GM18526 (cell line): ENCODE results near the gene CEP83.

Experiments
- POLR2A ChIP-seq: IDR thresholded peaks from 3 replicates; pipeline ENCODE4 v1.6.1; 2011; ENCODE audit not compliant: insufficient read length; ENCODE audit errors: extremely low read depth

Gene CEP83, protein sequence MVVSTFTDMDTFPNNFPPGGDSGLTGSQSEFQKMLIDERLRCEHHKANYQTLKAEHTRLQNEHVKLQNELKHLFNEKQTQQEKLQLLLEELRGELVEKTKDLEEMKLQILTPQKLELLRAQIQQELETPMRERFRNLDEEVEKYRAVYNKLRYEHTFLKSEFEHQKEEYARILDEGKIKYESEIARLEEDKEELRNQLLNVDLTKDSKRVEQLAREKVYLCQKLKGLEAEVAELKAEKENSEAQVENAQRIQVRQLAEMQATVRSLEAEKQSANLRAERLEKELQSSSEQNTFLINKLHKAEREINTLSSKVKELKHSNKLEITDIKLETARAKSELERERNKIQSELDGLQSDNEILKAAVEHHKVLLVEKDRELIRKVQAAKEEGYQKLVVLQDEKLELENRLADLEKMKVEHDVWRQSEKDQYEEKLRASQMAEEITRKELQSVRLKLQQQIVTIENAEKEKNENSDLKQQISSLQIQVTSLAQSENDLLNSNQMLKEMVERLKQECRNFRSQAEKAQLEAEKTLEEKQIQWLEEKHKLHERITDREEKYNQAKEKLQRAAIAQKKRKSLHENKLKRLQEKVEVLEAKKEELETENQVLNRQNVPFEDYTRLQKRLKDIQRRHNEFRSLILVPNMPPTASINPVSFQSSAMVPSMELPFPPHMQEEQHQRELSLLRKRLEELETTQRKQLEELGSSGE

DNA sequence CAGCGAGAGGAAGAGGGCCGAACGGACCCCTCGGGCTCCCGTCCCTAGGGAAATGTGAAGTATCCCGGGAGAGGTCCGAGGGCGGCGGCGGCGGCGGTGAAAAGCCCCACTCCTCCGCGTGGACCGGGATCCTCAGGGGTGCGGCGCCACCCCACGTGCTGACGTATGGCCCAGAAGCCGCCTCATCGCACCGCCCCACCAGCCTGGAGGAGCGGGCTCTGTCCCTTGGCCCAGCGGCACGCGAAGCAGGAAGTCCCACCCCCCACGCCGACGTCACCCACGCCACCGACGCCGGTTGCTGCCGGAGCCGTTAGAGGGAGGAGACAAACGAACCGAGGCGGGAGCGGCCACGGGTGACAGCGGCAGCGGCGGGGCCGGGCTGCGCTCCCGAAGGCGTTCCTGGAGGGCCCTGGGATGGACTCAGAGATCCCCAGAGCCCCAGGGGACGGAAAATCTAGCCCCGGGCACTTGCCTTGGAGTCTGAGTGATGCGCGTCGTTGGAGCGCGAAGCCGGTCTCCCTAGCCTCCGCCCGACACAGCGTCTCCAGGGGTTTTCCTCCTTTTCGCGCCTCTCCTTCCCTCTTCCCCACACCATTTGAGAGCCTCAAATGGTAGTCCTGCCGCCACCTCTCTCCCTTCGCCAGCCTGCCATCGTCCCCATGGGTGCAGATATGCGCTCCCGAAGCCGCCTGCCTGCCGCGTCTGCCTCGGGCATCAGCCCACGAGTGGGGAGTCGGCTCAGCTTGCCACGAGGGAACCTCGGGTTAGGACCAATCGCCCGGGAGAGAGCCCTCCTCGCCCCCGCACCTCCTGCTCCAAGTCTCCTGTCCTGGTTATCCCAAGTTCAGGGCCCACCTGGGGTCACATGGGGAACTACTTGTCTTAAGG, at the start of gene CEP83:
TSS of gene CEP83 (minus strand) at position 140 of the 888 bp plus-strand sequence. CDS start 47,377 bp downstream, outside the sequence.
- TF ChIP-seq POLR2A = peak; percentile 85

DNA sequence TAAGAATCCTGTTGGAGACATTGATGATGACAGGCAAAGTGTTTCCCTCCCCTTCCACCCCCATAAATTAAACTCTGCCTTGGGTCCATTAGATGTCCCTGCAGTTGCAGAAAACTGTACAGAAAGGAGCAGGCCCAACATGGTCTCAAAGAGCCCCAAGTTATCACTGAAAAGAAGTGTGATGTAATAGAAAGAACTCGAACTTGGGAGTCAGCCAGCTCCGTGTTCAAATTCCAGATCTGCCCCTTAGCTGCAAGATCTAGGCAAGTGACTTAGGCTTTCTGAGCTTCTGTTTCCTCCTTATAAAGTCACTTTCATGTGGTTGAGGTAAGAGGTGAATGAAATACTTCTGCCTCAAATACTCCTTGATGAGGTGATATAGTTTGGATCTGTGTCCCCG, 49.6 kb upstream of the CEP83 start:
- TF ChIP-seq POLR2A = no peak

DNA sequence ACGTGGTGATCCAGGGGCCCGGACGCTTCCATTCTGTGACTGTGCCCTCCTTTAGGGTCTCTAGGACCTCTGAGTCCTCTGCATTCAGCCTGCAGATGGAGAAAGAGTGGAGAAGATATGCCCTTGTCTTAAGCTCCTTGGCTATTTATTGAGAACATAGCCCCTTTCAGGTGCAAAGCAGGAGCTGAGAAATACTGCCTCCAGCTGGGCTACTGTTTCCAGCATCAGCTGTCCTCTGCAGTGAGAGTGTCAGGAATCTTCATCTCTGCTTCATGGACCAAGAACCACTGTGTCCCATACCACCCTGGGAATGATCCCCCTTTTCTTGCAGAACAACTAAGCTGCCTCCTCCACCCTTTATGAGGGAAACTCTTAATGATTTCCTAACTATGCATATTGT, 47.8 kb upstream of the CEP83 start:
- TF ChIP-seq POLR2A = no peak

DNA sequence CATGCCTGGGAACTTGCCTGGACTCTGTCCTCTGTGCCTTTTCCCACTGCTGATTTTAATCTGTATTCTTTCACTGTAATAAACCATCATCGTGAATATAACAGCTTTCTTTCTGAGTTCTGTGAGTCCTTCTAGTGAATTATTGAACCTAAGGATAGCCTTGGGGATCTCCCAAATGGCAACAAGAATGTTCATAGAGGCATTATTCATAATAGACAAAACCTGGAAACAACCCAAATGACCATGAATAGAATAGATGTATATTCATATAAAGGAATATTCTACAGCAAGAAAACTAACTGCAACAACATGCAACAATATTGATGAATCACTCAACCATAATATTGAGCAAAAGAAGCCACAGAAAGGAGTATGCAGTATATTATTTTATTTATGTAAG, 44.7 kb upstream of the CEP83 start:
- TF ChIP-seq POLR2A = no peak

DNA sequence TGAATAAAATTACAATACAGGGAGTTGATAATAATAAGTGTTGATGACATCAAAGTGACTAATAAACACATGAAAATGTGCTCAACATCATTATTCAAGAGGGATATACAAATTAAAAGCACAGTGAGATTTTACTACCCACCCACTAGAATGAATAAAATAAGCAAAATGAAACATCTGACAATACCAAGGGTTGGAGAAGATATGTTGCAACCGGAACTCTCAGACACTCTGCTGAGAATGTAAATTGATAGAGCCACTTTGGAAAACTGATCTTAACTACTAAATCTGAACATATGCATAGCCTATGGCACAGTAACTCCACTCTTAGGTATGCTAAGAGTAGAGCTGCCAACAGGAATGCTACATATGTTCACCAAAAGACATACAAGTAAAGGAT, 44.0 kb upstream of the CEP83 start:
- no peak for TF ChIP-seq POLR2A

DNA sequence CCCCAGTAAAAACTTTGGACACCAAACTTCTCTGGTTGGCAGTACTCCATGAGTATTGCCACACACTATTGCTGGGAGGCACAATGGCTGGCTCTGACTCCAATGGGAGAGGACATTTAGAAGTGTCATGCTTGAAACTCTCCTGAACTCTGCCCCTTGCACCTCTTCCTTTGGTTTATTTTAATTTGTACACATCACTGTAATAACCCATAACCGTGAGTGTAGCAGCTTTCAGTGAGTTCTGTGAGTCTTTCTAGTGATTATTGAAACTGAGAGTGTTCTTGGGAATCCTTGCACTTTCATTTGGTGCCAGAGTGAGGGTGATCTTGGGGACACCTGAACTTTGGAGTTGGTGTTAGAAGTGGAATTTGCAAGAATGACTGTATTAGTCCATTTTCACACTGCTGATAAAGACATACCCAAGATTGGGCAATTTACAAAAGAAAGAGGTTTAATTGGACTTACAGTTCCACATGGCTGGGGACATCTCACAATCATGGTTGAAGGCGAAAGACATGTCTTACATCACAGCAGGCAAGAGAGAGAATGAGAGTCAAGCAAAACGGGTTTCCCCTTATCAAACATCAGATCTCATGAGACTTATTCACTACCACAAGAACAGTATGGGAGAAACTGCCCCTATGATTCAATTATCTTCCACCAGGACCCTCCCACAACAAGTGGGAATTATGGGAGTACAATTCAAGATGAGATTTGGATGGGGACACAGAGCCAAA, 41.3 kb upstream of the CEP83 start:
- TF ChIP-seq POLR2A = no peak

DNA sequence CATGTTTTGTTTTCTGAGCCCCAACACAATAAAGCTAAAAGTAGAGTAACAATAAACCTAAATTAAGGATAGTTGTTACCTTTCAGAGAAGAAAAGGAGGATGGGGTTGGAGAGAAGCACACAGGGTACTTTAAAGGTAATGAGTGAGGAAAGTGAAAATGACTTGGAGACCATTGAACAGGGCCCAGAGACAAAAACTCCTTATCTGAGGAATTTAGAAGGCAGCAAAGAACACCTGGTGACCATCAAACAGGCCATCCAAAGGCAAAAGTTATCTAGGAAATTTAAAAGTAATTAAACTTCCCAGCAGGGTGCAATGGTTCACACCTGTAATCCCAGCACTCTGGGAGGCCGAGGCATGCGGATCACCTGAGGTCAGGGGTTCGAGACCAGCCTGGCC, 39.0 kb upstream of the CEP83 start:
- no peak for TF ChIP-seq POLR2A

DNA sequence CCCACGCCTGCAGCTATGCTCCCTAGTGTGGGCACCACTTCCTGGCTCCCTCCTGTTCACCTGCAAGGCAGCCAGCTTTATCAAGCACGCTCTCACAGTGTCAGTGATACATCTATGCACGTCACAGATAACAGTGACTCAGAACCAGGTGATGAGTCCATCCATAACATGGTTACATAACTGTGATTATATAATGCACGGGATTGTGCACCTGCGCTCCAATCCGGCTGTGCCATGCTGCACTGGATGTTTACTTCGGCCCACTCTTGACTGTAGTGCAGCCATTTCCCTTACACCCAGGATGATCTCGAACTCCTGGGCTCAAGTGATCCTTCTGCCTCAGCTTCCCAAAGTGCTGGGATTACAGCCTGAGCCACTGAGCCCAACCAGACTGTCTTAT, 38.4 kb upstream of the CEP83 start:
- TF ChIP-seq POLR2A = no peak

DNA sequence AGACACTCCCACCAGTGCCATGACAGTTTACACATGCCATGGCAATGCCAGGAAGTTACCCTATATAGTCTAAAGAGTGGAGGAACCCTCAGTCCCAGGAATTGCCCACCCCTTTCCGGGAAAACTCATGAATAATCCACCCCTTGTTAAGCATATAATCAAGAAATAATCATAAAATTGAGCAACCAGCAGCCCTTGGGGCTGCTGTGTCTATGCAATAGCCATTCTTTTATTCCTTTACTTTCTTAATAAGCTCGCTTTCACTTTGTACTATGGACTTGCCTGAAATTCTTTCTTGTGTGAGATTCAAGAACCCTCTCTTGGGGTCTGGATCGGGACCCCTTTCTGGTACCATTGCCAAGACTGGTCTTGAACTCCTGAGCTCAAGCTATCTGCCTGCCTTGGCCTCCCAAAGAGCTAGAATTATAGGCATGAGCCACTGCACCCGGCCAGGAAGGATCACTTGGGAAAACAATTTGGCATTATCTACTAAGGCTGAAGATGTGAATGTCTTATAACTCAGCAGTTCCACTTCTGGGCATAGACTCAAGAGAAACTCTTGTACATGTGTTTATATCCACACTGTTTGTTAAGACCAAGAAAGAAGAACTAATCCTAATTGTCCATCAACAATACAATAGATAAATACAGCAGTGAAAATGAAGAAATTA, 35.9 kb upstream of the CEP83 start:
- TF ChIP-seq POLR2A = no peak

DNA sequence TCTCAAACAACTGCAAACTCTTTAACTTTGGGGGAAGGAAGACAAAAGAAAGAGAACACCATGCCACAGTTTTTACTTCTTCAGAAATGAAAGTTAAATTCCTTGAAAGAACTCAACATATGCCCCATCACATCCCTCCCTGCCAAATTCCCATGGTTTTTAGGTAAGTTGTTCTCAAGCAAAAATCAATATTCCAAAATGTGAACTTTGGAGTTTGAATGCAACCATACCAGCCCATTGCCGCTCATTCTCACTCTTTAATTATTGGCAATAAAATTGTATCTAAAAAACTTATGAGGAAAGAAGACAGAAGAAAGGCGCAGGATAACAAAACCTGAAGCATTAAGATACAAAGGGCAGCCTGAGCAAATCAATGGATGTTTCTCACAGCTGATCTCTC, 31.8 kb upstream of the CEP83 start:
- TF ChIP-seq POLR2A = no peak

DNA sequence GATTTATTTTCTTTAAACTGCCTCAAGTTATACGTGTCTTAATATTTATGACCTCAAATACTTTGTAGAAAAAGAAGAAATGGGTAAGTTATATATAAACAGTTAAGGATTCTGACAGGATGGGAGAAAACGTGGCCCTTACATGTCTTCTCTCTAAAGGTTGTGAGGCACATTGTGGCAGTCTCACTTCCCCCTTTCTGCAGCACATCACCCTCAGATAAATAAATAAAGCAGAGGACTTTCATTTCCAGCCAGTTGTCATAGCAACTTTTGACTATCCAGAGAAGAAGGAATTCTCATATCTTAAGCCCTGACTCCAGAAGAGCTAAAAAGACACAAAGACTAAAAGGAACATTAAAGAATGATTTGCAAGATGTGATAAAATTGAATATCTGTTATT, 28.8 kb upstream of the CEP83 start:
- TF ChIP-seq POLR2A = no peak

DNA sequence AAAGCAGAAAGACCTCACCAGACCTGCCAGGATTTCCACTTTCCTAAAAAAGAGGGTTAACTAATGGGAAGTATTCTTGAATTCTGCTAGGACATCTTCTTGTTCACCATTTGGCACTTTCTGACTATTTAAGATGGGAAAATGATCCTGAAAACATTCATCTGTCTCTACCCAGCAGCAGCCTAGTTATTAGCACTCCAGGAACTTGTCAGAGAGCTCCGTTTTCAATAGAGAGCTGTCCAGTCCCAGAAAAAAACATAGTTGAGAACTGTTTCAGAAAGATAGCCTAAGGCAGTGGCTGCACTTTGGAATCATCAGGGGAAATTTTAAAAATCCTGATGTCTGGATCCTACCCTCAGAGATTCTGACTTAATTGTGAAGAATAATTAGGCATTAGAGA, 22.1 kb upstream of the CEP83 start:
- TF ChIP-seq POLR2A = no peak

DNA sequence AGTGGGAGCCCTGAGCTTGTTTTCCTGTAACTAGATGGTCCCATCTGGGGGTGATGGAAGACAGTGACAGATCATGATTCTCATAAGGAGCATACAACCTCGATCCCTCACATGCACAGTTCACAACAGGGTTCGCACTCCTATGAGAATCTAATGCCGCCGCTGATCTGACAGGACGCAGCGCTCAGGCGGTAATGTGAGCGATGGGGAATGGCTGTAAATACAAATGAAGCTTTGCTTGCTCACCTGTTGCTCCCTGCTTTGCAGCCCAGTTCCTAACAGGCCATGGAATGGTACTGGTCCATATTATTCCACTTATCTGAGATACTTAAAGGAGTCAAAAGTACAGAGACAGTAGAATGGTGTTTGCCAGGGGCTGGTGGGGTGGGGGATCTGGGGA, 9.9 kb upstream of the CEP83 start:
- TF ChIP-seq POLR2A = no peak

DNA sequence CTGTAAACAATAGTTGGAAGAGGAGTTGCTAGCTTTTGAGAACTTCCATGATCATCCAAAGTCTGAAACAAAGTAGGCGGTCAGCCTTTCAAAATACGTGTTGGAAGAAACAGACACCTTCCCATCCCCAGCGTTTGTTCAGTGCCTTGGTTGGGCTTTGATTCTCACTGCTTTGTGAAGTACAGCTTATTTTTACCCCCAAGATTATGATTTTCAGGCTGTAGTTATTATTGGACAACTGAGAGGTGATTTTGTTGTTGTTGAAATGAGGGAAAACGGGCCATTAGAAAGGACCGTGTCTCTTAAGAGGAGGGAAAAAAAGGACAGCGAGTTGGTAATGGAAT, 921 bp upstream of the CEP83 start:
- no peak for TF ChIP-seq POLR2A
